ENCODE data around the gene ADGRG7.

DNA sequence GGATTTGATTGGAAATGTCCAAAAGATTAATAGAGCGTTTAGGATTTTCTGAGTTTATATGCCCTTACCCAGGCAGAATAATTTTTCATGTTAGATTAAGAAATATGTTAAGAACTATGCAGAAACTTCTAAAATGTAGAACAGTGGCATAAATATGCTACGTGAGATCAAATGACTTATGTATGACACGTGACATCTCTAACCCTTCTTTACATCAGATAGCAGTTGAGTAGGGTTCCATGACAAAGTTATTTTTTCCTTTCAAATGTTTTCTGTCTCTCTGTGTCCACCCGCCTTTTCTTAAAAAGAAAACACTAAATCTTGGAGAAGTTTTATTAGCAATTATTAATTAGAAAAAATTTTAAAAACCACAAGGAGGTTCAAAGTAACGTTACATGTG lies 91.3 kb downstream of the ADGRG7 start:
- TF ChIP-seq, protein P1, sequence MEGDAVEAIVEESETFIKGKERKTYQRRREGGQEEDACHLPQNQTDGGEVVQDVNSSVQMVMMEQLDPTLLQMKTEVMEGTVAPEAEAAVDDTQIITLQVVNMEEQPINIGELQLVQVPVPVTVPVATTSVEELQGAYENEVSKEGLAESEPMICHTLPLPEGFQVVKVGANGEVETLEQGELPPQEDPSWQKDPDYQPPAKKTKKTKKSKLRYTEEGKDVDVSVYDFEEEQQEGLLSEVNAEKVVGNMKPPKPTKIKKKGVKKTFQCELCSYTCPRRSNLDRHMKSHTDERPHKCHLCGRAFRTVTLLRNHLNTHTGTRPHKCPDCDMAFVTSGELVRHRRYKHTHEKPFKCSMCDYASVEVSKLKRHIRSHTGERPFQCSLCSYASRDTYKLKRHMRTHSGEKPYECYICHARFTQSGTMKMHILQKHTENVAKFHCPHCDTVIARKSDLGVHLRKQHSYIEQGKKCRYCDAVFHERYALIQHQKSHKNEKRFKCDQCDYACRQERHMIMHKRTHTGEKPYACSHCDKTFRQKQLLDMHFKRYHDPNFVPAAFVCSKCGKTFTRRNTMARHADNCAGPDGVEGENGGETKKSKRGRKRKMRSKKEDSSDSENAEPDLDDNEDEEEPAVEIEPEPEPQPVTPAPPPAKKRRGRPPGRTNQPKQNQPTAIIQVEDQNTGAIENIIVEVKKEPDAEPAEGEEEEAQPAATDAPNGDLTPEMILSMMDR (conservative IDR thresholded peaks at IDR 0.05; ENCODE audit: low read depth, low read length), result no peak
- TF ChIP-seq EZH2 (IDR thresholded peaks at IDR 0.05; ENCODE audit: low read length, unreplicated experiment), result no peak

Data from PC-3 (cell line).